Effector CD4-positive, alpha-beta T cell (primary cell): ENCODE data around the gene C1QL1.
A peak's percentile ranks its signal among the peaks of the same experiment; 100 is the strongest.

Experiments used
- DNase-seq: peaks from one replicate; pipeline ENCODE4 v3.0.0-alpha.2; 2020

C1QL1 gene

GRCh38 chr17:44928136-44928535, 40.0 kb downstream of the C1QL1 start:
- no peak for DNase-seq

- no peak for DNase-seq
Observed at GRCh38 chr17:44927696-44928095, 40.4 kb downstream of the C1QL1 start.

GRCh38 chr17:44926821-44927525, 41.1 kb downstream of the C1QL1 start:
- no peak for DNase-seq

GRCh38 chr17:44925731-44926697, 42.1 kb downstream of the C1QL1 start:
- no peak for DNase-seq

- DNase-seq: no peak
Observed at GRCh38 chr17:44924107-44924544, 44.0 kb downstream of the C1QL1 start.

GRCh38 chr17:44922746-44923470, 45.2 kb downstream of the C1QL1 start:
- no peak for DNase-seq

GRCh38 chr17:44922136-44922535, 46.0 kb downstream of the C1QL1 start:
- no peak for DNase-seq

- DNase-seq: no peak
Observed at GRCh38 chr17:44921122-44921882, 46.8 kb downstream of the C1QL1 start.

- no peak for DNase-seq
Observed at GRCh38 chr17:44920565-44920940, 47.5 kb downstream of the C1QL1 start.

GRCh38 chr17:44919885-44920564, 48.1 kb downstream of the C1QL1 start:
- DNase-seq: peak; percentile 41

GRCh38 chr17:44919411-44919810, 48.7 kb downstream of the C1QL1 start:
- no peak for DNase-seq

GRCh38 chr17:44918006-44918405, 50.1 kb downstream of the C1QL1 start:
- no peak for DNase-seq

- no peak for DNase-seq
Observed at GRCh38 chr17:44917456-44917855, 50.6 kb downstream of the C1QL1 start.

- no peak for DNase-seq
Observed at GRCh38 chr17:44916781-44917241, 51.3 kb downstream of the C1QL1 start.

- DNase-seq: no peak
Observed at GRCh38 chr17:44915862-44916780, 52.0 kb downstream of the C1QL1 start.

GRCh38 chr17:44915321-44915726, 52.8 kb downstream of the C1QL1 start, which contains the start of gene GFAP:
GFAP (minus strand) TSS chr17:44915500; CDS start chr17:44915486, 14 bp downstream.
- no peak for DNase-seq

GRCh38 chr17:44914698-44915271, 53.3 kb downstream of the C1QL1 start:
- DNase-seq: no peak

GRCh38 chr17:44914148-44914547, 54.0 kb downstream of the C1QL1 start:
- no peak for DNase-seq

- no peak for DNase-seq
Observed at GRCh38 chr17:44913676-44914075, 54.4 kb downstream of the C1QL1 start.
